DND-41 (cell line): ENCODE data around the gene SLAMF9.

Experiments
- ATAC-seq: fragments of 200-7000 bp; cut with Tn5 transposase; 3 replicates; pipeline ENCODE4 v1.9.1; 2021; ENCODE audit warnings: low read depth; ENCODE audit not compliant: insufficient read depth
- DNase-seq: peaks from one replicate; pipeline ENCODE4 v3.0.0-alpha.2; 2020
- H2AFZ ChIP-seq: 2 replicates; pipeline ENCODE4 v1.6.0; 2012; ENCODE audit warnings: low read depth, low read length
- H3K27ac ChIP-seq: 2 replicates; pipeline ENCODE4 v1.5.1; 2012; ENCODE audit warnings: low read length, inconsistent platforms
- H3K27me3 ChIP-seq: fragments of 200-600 bp; sonication (generic); 2 replicates; pipeline ENCODE4 v1.6.0; 2012; ENCODE audit warnings: low read length, mild to moderate bottlenecking, inconsistent platforms; ENCODE audit not compliant: insufficient read depth, poor library complexity
- H3K36me3 ChIP-seq: 2 replicates; pipeline ENCODE4 v1.5.1; 2012; ENCODE audit warnings: low read length, inconsistent platforms; ENCODE audit not compliant: insufficient read depth
- H3K4me1 ChIP-seq: 2 replicates; pipeline ENCODE4 v1.5.1; 2012; ENCODE audit warnings: mild to moderate bottlenecking, low read length; ENCODE audit not compliant: insufficient read depth
- H3K4me2 ChIP-seq: 2 replicates; pipeline ENCODE4 v1.6.0; 2012; ENCODE audit warnings: mild to moderate bottlenecking, moderate library complexity, low read length, inconsistent platforms; ENCODE audit not compliant: insufficient read depth
- H3K4me3 ChIP-seq, 2 experiments: fragments of 200-600 bp in 1 of 2; shearing (Covaris generic) in 1 of 2; 2 replicates each; pipeline ENCODE4 v1.5.1; 2012 to 2016; ENCODE audit warnings: inconsistent platforms in 2 of 2, low read length in 2 of 2, mild to moderate bottlenecking in 2 of 2, low read depth in 1 of 2, moderate library complexity in 1 of 2
- H3K79me2 ChIP-seq: 2 replicates; pipeline ENCODE4 v1.6.0; 2012; ENCODE audit warnings: low read length, inconsistent platforms; ENCODE audit not compliant: insufficient read depth
- H3K9ac ChIP-seq: 2 replicates; pipeline ENCODE4 v1.6.0; 2012; ENCODE audit warnings: low read depth, mild to moderate bottlenecking, inconsistent platforms, low read length, moderate library complexity
- H3K9me3 ChIP-seq: 2 replicates; pipeline ENCODE4 v1.5.1; 2012; ENCODE audit warnings: low read length, moderate library complexity, mild to moderate bottlenecking, inconsistent platforms; ENCODE audit not compliant: insufficient read depth, severe bottlenecking
- H4K20me1 ChIP-seq: 2 replicates; pipeline ENCODE4 v1.6.0; 2012; ENCODE audit warnings: low read length; ENCODE audit not compliant: insufficient read depth
- CTCF ChIP-seq: IDR thresholded peaks from 2 replicates; pipeline ENCODE4 v1.5.1; 2012; ENCODE audit warnings: borderline replicate concordance, low read length, moderate library complexity, mild to moderate bottlenecking; ENCODE audit not compliant: poor library complexity, severe bottlenecking; ENCODE audit errors: extremely low read depth
- EZH2 ChIP-seq: IDR thresholded peaks from 3 replicates; pipeline ENCODE4 v1.6.1; 2012; ENCODE audit warnings: borderline replicate concordance, low read depth, mild to moderate bottlenecking, moderate library complexity, low read length, inconsistent platforms; ENCODE audit not compliant: severe bottlenecking

SLAMF9 gene

GRCh38 chr1:159987186-159987585 is 33.1 kb upstream of the SLAMF9 start:
- TF ChIP-seq EZH2 (no peak), CTCF (no peak)
- no peaks in the 10 kb centered on the region for H3K79me2 ChIP-seq
- no peak overlapping the region for H3K4me3 ChIP-seq
- H3K9me3 ChIP-seq = no peaks in the 10 kb centered on the region
- no peak overlapping the region for H2AFZ ChIP-seq
- no peaks in the 10 kb centered on the region for H3K4me1 ChIP-seq
- H3K27me3 ChIP-seq = peaks cover 17% of the 10 kb centered on the region
- no peak overlapping the region for H3K27ac ChIP-seq
- ATAC-seq (no peak), DNase-seq (no peak)
- H4K20me1 ChIP-seq = no peaks in the 10 kb centered on the region
- H3K9ac ChIP-seq = no peak overlapping the region
- H3K4me2 ChIP-seq = no peak overlapping the region
- H3K36me3 ChIP-seq = no peaks in the 10 kb centered on the region

GRCh38 chr1:159986531-159986930 is 32.5 kb upstream of the SLAMF9 start:
- ATAC-seq (no peak), DNase-seq (no peak)
- no peaks in the 10 kb centered on the region for H3K36me3 ChIP-seq
- H3K79me2 ChIP-seq = no peaks in the 10 kb centered on the region
- H3K4me3 ChIP-seq = no peak overlapping the region
- no peak for TF ChIP-seq EZH2
- TF ChIP-seq CTCF = no peak
- H4K20me1 ChIP-seq = no peaks in the 10 kb centered on the region
- H3K4me2 ChIP-seq = no peak overlapping the region
- H3K9me3 ChIP-seq = no peaks in the 10 kb centered on the region
- H2AFZ ChIP-seq = no peak overlapping the region
- H3K27ac ChIP-seq = no peak overlapping the region
- no peak overlapping the region for H3K9ac ChIP-seq
- H3K4me1 ChIP-seq = no peaks in the 10 kb centered on the region
- peaks cover 20% of the 10 kb centered on the region for H3K27me3 ChIP-seq

- Histone ChIP-seq H3K4me2 (no peak overlapping the region), H3K27me3 (peaks cover 20% of the 10 kb centered on the region), H3K27ac (no peak overlapping the region), H3K36me3 (no peaks in the 10 kb centered on the region), H4K20me1 (no peaks in the 10 kb centered on the region), H3K9ac (no peak overlapping the region), H3K4me1 (no peaks in the 10 kb centered on the region), H3K9me3 (no peaks in the 10 kb centered on the region), H3K4me3 (no peak overlapping the region), H3K79me2 (no peaks in the 10 kb centered on the region), H2AFZ (no peak overlapping the region)
- ATAC-seq (no peak), DNase-seq (no peak)
- TF ChIP-seq CTCF (no peak), EZH2 (no peak)
These were observed 32.1 kb upstream of the SLAMF9 start for GRCh38 chr1:159986093-159986492.

- DNase-seq (no peak), ATAC-seq (no peak)
These were observed 31.4 kb upstream of the SLAMF9 start for GRCh38 chr1:159985473-159985872.

More at GRCh38 chr1:159985473-159985872, 31.4 kb upstream of the SLAMF9 start:
- no peak overlapping the region for H3K27ac ChIP-seq
- no peaks in the 10 kb centered on the region for H3K4me1 ChIP-seq
- H3K9ac ChIP-seq = no peak overlapping the region
- peaks cover 20% of the 10 kb centered on the region for H3K27me3 ChIP-seq
- H4K20me1 ChIP-seq = no peaks in the 10 kb centered on the region
- no peaks in the 10 kb centered on the region for H3K36me3 ChIP-seq
- H3K79me2 ChIP-seq = no peaks in the 10 kb centered on the region
- no peaks in the 10 kb centered on the region for H3K9me3 ChIP-seq
- no peak for TF ChIP-seq EZH2
- no peak for TF ChIP-seq CTCF
- H2AFZ ChIP-seq = no peak overlapping the region
- H3K4me3 ChIP-seq = no peak overlapping the region
- no peak overlapping the region for H3K4me2 ChIP-seq
